PC-9 (cell line): ENCODE results near the gene LSMEM2.

Experiments used
- CTCF ChIP-seq: fragments of 200-600 bp; sonication (generic); conservative IDR thresholded peaks from 2 replicates; pipeline ENCODE4 v1.6.1; 2017; ENCODE audit warnings: mixed run types, antibody characterized with exemption, mild to moderate bottlenecking, moderate library complexity
- EZH2 ChIP-seq: fragments of 200-600 bp; sonication (generic); IDR thresholded peaks from 2 replicates; pipeline ENCODE4 v1.8.0; 2017; ENCODE audit warnings: antibody characterized with exemption, low read depth

- TF ChIP-seq CTCF (no peak), EZH2 (no peak)
Observed at GRCh38 chr3:50270422-50271224, 8.3 kb upstream of the LSMEM2 start.
